Amniotic stem cell (primary cell): ENCODE data around the gene SLC7A10.
"Not testable (repeated sequence)": the region's sequence is repeated elsewhere in the genome, so short reads cannot be mapped to it uniquely, and the experiment has no call there.

ENCODE experiments used
- DNase-seq: peaks from one replicate; lab custom pipeline; 2025; lab: John Stamatoyannopoulos, UW

Gene SLC7A10

GRCh38 chr19:33201886-33202545, 23.6 kb downstream of the SLC7A10 start:
- DNase-seq: no peak

GRCh38 chr19:33201473-33201872, 24.2 kb downstream of the SLC7A10 start:
- no peak for DNase-seq

GRCh38 chr19:33199441-33200265, 26.0 kb downstream of the SLC7A10 start:
- no peak for DNase-seq

GRCh38 chr19:33198169-33198568, 27.5 kb downstream of the SLC7A10 start:
- no peak for DNase-seq

GRCh38 chr19:33197591-33198000, 28.1 kb downstream of the SLC7A10 start:
- DNase-seq: no peak

GRCh38 chr19:33196446-33197193, 29.0 kb downstream of the SLC7A10 start:
- DNase-seq: no peak

GRCh38 chr19:33195645-33196347, 29.9 kb downstream of the SLC7A10 start:
- no peak for DNase-seq

- no peak for DNase-seq
Observed at GRCh38 chr19:33194886-33195644, 30.6 kb downstream of the SLC7A10 start.

- no peak for DNase-seq
Observed at GRCh38 chr19:33194532-33194885, 31.1 kb downstream of the SLC7A10 start.

GRCh38 chr19:33193865-33194362, 31.7 kb downstream of the SLC7A10 start, which contains the start of gene LRP3:
TSS of gene LRP3 (plus strand) at chr19:33194330. CDS start at chr19:33194786, 456 bp downstream.
- DNase-seq: peak; percentile 4

GRCh38 chr19:33193269-33193864, 32.3 kb downstream of the SLC7A10 start:
- DNase-seq: no peak

- no peak for DNase-seq
Observed at GRCh38 chr19:33192010-33192409, 33.6 kb downstream of the SLC7A10 start.

- no peak for DNase-seq
Observed at GRCh38 chr19:33191501-33191900, 34.1 kb downstream of the SLC7A10 start.

GRCh38 chr19:33191092-33191491, 34.6 kb downstream of the SLC7A10 start:
- DNase-seq: not testable (repeated sequence)

- DNase-seq: no peak
Observed at GRCh38 chr19:33189453-33189852, 36.2 kb downstream of the SLC7A10 start.

- no peak for DNase-seq
Observed at GRCh38 chr19:33187183-33187540, 38.5 kb downstream of the SLC7A10 start.

- no peak for DNase-seq
Observed at GRCh38 chr19:33186431-33187182, 39.0 kb downstream of the SLC7A10 start.

GRCh38 chr19:33177417-33177979, 48.2 kb downstream of the SLC7A10 start:
- DNase-seq: peak; percentile 30

GRCh38 chr19:33176670-33177416, 48.8 kb downstream of the SLC7A10 start:
- peak; percentile 96 for DNase-seq
